Glomerular visceral epithelial cell (primary cell): ENCODE results near the gene MARCHF6.
"Not testable (repeated sequence)": the region's sequence is repeated elsewhere in the genome, so short reads cannot be mapped to it uniquely, and the experiment has no call there.

Experiments used
- DNase-seq: peaks from one replicate; pipeline ENCODE4 v3.0.0-alpha.2; 2016; ENCODE audit errors: extremely low spot score

MARCHF6 gene

GRCh38 chr5:10376544-10376943 lies 23.0 kb downstream of the MARCHF6 start:
- DNase-seq, result no peak

GRCh38 chr5:10377081-10377480 lies 23.6 kb downstream of the MARCHF6 start:
- no peak for DNase-seq

GRCh38 chr5:10381803-10382202 lies 28.3 kb downstream of the MARCHF6 start:
- DNase-seq, result no peak

GRCh38 chr5:10384483-10384882 lies 31.0 kb downstream of the MARCHF6 start:
- DNase-seq, result no peak

GRCh38 chr5:10387690-10388089 lies 34.2 kb downstream of the MARCHF6 start:
- DNase-seq, result no peak

GRCh38 chr5:10391130-10391529 lies 37.6 kb downstream of the MARCHF6 start:
- DNase-seq, result no peak

GRCh38 chr5:10392567-10393328 lies 39.3 kb downstream of the MARCHF6 start:
- not testable (repeated sequence) for DNase-seq

- DNase-seq, result no peak
Observed at GRCh38 chr5:10393491-10393890, 40.0 kb downstream of the MARCHF6 start.

GRCh38 chr5:10396552-10396951 lies 43.1 kb downstream of the MARCHF6 start:
- DNase-seq, result no peak

- DNase-seq, result no peak
Observed at GRCh38 chr5:10399839-10400238, 46.3 kb downstream of the MARCHF6 start.

GRCh38 chr5:10400411-10400810 lies 46.9 kb downstream of the MARCHF6 start:
- DNase-seq, result no peak

GRCh38 chr5:10400831-10401230 lies 47.3 kb downstream of the MARCHF6 start:
- DNase-seq, result no peak

- DNase-seq, result no peak
Observed at GRCh38 chr5:10401498-10401897, 48.0 kb downstream of the MARCHF6 start.
